Fibroblast of skin of left quadriceps (primary cell): ENCODE measurements around the gene S100G.
"Not testable (repeated sequence)": the region's sequence is repeated elsewhere in the genome, so short reads cannot be mapped to it uniquely, and the experiment has no call there.

Experiments used
- DNase-seq, 2 experiments: peaks; one replicate each; pipeline ENCODE4 v3.0.0-alpha.2; 2013; ENCODE audit warnings: low read depth in 2 of 2

The S100G gene, protein sequence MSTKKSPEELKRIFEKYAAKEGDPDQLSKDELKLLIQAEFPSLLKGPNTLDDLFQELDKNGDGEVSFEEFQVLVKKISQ

DNA sequence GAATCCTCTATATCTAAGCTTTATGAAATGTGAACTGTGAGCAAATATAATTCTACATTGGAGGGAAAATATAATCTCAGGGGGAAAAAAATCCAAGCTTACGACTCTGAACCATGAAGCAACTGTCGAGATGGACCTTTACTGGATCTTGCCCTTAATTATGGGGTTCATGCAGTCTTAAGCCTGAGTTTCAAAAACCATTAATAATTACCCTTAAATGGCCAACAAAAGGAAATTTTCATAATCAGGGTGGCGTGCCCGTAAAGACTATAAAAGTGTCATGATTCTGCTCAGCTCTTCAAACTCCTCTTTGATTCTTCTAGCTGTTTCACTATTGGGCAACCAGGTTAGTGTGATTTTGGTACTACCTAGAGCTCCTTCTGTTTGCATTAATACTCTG, at the start of gene S100G:
S100G (plus strand) TSS at position 301 of the 400 bp plus-strand sequence. CDS start 849 bp downstream, outside the sequence.
- DNase-seq: no peak

DNA sequence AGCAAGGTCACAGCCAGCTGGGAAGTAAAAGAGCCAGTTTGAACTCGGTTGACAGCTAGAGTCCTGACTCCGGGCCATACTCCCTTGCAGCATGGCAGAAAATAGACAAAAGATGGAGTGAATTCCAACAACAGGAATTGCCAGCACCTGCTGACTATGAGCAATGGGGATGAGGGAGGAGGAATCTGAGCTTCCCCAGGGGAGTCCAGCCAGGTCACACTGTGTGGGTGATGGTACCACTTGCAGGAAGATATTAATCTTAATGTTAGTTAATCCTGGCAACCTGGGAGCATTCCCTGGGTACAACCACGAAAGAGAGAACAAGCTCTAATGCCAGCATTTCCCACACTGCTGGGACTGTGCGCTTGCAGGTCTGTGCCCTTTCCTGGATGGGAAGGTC, 48.1 kb upstream of the S100G start:
- no peak for DNase-seq

DNA sequence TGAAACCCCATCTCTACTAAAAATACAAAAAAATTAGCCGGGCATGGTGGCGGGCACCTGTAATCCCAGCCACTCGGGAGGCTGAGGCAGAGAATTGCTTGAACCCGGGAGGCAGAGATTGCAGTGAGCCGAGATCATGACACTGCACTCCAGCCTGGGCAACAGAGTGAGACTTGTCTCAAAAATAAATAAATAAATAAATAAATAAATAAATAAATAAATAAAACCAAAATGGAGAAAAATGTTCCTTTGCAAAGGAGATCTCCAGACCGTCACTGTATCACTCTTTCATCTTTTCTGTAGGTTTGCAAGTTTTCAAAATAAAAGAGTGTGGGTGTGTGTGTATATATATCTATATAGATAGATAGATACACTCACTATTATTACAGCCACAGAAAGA, 46.7 kb upstream of the S100G start:
- DNase-seq: not testable (repeated sequence)

DNA sequence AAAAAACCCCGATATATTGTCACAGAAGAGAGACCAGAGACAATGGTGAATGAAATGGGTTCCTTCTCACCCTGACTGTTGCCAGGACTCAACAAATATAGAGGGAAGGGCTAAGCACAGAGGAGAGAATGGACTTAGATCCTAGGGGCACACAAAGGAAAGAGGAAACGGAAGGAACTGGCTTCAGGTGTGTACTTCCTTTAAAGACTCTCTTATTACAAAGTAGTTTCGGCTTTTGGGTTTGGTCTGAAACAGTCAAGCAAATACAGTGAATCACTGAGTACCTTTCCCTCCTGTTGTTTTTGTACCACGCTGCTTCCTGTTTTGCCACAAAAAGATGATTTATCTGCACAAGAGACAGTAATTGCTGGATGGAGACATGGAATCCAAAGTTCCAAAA, 46.1 kb upstream of the S100G start:
- no peak for DNase-seq

DNA sequence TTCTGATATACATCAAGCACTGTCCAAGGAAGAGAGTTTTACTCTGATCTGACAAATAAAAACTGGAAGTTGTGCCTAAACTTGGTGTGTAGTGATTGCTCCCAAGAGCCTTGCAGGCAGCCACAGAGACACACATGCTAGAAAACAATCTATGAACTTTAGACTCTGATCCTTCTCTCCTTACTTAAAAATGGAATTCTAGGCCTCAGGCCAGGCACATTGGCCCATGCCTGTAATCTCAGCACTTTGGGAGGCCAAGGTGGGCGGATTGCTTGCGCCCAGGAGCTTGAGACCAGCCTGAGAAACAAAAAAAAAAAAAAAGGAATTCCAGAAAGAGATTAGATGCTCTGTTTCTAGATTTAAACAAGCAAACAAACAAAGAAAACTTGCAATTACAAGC, 45.6 kb upstream of the S100G start:
- no peak for DNase-seq

DNA sequence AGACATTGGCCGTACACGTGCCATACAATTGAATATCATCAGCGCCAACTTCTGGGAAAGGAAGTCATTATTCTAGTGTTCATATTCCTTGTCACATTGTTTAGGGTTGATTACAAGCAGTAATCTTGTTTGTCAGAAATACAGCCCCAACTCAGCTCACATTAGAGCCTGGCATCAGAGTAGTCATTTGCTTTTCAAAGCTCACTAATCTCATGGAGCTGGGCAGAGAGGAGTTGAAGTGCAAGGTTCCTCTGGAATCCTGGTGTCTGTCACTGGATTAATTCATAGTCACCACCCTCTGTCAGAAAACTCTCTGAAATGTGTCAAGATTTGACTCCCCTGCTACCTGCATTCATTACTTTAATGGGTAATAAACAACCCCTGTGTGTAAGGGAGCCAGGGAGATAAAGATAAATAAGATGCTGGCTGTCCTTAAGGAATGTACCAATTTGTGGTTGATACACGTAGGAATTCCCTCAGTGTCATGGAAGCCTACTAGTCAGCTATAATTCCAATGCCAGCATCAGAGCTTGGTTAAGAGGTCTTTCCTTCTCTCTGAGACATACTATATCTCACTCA, 43.7 kb upstream of the S100G start:
- DNase-seq: no peak

DNA sequence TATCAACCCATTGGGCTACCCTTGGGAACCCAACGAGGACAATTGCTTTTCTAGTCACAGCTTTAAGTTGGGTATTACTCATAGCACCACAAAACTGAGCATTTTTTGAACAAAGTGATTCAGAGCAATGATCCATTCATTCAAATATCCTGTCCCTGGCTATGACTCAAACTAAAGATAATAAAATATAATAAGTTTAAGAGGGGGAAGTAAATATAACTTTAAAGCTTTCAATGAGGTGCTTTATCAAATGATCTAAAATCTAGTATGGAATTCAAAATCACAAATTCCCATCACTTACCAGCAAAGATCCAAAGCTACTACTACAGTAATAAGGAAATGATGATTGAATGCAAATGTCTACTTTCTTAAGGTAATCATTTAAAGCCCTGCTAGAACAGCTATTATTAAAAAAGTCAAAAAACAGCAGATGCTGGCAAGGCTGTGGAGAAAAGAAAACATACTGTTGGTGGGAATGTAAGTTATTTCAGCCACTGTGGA, 39.8 kb upstream of the S100G start:
- peak; percentile 67 to 75 for DNase-seq

DNA sequence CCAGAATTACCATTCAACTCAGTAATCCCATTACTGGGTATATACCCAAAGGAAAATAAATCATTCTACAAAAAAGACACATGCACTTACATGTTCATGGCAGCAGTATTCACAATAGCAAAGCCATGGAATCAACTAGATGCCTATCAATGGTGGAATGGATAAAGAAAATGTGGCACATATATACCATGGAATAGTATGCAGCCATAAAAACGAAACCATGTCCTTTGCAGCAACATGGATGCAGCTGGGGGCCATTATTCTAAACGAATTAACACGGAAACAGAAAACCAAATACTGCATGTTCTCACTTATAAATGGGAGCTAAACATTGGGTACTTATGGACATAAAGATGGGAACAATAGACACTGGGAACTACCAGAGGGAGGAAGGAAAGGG, 39.3 kb upstream of the S100G start:
- DNase-seq: not testable (repeated sequence)

DNA sequence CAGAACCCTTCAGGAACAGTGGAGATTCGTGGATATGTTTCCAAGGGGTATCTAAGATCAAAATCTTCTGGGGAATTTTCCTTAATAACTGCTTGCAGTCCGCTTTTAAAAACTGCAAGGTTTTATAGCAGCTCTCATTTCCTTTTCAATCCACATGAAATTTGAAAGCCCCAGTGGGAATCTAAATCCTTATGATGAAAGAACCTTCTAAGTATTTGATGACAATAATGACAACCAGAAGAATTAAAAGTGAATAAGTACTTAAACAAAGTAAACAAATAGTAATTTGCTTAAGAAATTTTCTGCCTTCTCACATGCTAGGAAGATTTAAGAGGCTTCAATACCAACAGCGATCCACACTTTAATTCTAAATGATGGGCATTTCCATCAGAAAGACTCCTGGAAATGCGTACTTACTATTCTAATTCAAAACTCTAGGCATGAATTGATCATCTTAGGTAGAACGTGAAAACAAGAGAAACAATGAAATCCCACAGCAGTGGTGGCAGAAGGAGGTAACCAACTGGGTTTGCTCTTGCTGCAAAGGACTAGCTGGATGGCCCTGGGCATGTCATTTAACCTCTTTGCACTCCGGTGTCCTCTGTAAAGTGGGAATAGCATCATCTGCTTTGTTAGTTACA, 37.6 kb upstream of the S100G start:
- peak in 1 of 2 experiments; percentile 10 for DNase-seq

DNA sequence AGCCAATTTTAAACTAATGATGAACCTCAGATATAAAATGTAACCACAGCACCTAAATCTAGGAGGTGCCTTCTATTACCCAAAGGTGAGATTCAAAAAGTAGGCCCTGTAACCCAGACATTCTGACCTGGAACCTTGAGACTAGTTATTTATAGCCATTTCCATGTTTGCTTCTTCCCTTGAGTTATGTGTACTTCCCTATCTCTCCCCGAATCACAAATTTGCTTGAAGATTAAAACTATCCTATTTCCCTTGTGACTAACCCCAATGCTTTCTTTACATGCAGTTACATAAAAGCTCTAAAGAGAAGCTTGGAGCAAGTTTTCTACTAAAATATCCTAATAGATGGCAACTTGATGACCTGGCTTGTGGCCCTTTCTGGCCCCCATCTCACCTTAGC, 32.6 kb upstream of the S100G start:
- no peak for DNase-seq

DNA sequence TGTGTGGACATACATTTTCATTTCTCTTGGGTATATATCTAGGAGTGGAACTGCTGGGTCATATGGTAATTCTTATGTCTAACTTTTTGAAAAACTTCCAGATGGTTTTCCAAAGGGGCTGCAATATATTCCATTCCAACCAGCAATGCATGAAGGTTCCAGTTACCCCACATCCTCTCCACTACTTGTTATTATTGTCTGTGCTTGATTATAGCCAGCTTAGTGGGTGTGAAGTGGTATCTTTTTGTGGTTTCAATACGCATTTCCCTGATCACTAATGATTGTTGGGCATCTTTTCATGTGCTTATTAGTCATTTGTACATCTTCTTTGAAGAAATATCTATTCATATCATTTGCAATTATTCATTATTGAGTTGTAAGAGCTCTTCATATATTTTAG, 31.5 kb upstream of the S100G start:
- DNase-seq: no peak

DNA sequence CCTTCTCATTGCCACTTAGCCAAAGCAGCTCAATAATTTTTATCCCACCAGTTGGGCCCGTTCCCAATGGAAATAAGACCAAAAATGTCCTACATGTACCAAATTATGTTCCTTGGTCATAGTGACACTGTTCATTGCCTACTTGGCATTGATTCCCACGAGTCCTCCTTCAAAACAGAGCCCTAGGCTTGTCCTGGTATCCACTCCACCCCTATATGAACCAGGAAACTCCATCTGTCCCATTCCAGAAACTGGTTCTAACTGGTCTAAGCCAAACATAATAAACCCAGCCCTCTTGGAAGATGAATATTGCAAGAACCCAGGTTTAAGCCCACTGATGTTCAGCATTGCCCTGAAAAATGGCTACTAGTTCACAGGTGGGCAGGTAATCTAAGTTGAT, 30.9 kb upstream of the S100G start:
- no peak for DNase-seq

DNA sequence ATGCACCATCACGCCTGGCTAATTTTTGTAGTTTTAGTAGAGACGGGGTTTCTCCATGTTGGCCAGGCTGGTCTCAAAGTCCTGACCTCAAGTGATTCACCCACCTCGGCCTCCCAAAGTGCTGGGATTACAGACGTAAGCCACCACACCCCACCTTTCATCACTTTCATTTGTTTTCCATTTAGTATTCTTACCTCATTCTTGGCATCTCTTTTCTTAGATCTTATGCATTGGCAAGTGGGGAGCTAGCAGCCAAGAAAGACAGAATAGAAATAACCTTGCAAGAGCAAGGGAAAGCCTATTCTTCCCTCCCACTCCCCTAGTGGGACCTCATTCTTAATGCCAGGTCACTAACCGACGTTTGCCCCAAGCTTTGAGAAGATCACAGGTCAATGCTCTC, 21.4 kb upstream of the S100G start:
- DNase-seq: not testable (repeated sequence)

DNA sequence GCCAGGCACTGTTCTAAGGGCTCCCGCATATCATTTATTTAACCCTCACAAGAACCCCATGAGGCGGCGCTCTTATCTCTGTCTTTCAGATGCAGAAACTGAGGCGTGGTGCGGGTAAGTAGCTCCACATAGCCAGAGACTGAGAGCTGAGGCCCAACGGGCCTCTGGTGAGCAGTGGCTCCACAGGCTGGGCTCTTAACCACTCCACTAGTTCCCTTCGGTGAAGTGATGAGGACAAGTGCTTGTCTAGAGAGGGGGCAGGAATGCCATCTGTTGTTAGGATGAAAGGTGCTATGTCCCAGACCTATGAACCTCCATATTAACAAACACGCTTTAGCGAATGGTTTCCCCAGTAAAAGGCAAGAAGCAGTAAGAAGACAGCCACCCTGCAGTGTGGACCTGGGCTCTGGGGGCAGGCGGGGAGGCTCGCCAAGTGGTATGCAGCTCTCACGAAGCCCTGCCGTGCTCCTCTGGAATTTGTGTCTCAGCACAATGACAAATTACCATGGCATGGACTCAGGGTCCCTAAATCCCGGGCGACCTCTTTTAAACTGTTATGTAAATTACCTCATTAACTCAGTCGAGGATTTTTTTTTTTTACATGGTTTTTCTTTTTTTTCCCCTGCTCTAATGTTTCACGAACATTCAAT, 20.9 kb upstream of the S100G start:
- no peak for DNase-seq

DNA sequence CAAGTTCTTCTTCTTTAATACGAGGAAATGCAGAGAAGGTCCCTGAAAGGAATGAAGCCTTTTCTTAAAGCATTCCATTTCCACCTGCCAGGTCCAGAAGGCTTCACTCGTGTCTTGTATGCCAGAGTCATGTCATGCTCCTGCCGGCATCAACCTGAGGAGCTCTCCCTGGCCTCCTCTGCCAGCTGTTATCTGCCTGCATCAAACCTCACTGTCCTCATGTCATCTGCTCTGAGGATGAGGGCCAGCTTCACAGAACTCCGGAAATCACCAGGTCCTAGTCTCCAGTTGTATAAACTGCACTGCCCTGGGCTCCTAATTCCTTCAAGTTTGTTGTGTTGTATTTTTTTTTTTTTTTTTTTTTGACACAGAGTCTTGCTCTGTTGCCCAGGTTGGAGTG, 20.0 kb upstream of the S100G start:
- DNase-seq: no peak

DNA sequence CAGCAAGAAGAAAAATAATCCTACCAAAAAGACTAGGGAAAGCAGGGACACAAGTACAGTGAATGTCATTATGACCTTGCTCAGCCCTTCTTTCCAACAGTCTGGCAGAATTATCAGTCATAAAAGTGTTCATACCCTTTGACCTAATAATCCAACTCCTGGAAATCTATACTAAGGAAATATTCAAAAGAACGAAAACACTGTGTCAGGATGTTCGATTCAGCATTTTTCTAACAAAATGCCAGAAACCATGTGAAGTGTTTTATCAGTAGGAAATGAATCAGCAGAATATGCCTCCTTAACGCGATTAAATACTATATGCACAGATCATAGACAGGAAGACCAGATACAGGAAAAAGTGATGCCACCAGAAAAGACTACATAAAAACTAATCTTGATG, 16.2 kb upstream of the S100G start:
- DNase-seq: no peak

DNA sequence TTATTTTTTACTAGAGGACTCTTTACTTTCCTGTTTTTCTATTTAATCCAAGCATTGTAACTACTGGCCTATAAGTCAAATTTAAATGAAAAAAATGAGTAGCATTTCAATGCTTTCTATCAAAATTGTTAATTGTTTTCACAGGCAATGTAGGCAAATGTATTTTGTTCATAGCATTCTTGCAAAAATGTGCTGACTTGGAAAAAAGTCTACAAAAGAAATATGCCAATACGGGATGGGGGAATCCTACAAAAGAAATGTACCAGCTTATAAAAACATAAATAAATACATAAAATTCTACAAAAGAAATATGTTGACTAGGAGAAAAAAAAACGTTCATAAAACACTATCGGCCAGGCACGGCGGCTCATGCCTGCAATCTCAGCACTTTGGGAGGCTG, 14.9 kb upstream of the S100G start:
- DNase-seq: no peak

DNA sequence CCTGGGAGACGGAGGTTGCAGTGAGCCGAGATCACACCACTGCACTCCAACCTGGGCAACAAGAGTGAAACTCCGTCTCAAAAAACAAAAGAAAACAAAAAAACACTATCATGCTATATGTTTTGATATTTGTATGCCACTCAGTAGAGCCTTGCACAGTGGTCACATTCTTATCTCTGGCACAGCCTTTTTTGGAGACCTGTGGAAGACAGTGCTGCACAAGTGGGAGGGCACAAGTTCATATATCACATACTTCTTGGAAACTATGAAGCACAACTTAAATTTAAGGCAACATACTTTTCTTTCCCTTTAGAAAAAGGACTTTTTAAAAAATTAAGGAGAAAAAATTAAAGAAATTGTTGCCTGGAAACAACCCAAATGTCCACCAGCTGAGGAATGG, 14.4 kb upstream of the S100G start:
- no peak for DNase-seq

DNA sequence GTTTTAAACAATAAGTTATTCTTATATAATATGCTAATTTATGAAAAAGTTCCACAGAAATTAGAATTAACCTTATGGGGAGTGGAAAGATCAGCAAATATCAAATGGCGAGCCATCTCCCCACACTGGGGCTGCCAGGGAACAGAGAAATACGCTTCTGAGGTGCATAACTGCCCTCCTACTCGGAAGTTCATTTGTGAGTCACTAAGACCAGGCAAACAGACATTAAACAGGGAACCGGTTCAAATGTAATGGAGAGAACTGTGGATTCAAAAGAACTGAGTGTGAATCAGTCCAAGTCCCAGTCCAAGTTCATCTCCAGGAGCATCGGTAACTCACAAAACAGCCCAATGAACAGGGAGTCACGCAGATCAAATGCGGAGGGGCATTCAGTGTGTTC, 11.4 kb upstream of the S100G start:
- DNase-seq: no peak

DNA sequence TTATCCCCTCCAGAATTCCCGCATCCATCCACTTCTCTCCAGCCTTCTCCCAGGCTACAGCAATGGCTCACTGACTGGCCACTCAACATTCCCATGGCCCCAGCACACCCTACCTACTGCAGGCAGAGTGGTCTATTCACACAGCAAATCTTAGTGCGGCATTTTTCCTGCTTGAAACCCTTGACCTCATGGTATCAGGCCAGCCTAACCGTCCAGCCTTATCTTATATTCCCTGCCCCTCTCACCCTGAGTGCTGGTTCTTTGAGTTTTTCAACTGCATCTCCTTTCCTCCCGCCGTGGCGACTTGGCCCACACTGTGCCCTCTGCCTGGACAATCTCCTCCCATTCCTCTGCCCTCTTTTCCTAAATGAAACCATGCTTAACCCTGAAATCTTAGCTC, 10.0 kb upstream of the S100G start:
- no peak for DNase-seq

DNA sequence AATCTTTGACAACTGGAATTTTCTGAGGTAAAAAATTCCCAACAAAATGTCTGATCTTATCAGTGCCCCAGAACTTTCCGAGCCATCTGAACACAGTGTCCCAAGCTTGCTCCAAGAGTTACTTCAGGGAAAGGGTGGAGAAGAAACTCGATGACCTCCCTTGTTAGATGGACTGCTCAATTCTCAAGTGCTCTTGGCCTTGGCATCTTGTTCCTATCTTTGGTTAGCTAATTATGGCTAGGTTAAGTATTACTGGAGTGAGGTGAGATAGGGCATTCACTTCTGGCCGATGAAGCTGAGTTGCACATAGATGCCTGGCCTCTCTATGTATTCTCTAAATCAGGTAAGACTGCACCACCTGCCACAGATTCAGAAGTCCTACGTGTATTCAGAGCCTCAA, 9.1 kb upstream of the S100G start:
- no peak for DNase-seq

DNA sequence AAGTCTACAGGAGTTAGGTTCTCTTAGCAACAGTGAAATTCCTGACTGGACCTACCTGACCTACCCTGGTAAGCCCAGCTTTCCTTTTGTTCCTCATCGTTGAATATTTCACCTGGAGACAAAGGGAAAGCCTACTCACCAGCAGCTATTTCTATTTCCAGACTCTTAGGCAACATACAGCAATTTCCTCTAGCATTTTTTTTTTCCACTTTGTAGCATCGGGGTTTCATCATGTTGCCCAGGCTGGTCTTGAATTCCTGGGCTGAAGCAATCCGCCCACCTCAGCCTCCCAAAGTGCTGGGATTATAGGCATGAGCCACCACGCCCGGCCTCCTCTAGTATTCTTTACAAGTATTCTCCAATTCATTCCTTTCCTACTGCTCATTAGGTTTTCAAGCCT, 6.8 kb upstream of the S100G start:
- peak; percentile 64 to 65 for DNase-seq
